NCI-H460 (cell line): ENCODE results near the gene EEF2K. TPM values are rescaled to one million over a fixed set of nuclear protein-coding genes. Genes with fewer than 3 reads are reported as not detected.
"Not testable (repeated sequence)": the region's sequence is repeated elsewhere in the genome, so short reads cannot be mapped to it uniquely, and the experiment has no call there.

ENCODE experiments used
- DNase-seq: peaks from one replicate; pipeline ENCODE4 v3.0.0-alpha.2; 2016; ENCODE audit warnings: low read depth; ENCODE audit errors: extremely low read depth
- total RNA-seq: library from RNA; depleted of rRNA; stranded (reverse); fragments of >200 nt; shearing (Covaris generic); gene quantifications from 2 replicates; pipeline ENCODE4 v1.2.3, GENCODE V29; 2014

The EEF2K gene
- total RNA-seq, 1 experiment from 2014 or later, result 15.9 TPM

DNA sequence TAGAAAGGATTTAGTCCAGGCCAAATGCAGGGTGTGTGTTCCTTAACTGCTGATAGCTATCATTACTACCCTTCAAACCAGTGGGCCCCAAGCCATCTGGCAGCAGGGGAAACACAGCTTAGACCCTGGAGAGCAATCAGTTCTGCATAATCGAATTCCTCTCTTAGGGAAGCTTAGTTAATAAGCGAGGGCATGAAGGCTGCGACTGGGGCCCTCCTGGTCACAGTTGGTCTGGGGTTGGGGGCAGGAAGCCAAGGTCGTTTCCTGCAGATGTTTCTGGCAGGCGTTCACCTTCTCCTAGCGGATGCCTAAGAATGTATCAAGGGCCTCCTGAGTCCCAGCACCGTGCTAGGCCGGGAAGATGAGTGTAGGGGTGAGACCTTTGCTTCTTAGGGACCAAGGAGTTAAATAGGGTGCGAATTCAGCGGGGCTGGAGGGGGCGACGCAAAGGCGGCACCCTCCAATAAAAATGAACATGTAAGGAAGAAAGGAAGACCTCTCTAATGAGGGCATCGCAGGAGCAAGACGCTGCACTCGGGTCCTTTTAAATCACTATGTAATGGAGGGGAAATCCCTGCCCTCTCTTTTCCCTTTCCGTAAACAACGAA is 16.5 kb upstream of the EEF2K start:
- DNase-seq, result no peak

DNA sequence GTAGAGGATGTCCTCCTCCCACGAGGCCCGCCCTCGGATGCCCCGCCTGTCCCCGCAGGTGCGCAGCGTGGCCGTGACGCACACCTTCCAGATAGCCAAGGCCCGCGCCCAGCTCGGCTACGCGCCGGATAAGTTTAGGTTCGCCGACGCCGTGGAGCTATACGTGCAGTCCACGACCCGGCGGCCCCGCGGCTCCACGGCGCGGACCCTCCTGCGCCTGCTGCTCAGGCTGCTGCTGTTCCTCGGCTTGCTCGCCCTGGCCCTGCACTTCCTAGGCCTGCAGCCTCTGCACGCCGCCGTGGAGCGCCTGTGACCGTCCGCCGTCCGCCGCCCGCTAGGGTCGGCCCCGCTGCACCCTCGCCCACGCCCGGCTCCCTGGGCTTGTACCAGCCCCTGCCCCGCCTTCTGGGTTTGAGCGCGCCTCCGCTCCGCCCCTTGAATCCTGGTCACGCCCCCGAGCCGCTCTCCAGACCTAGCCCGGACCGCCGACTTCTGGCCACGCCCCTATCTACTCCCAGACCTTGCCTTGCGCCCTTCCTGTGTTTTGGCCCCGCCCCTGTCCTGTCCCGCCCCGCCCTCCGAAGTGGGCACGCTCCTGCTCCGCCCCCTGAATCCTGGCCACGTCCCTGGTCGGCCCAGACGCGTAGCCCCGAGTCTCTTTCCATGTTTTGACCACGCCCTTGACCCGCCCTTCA is 15.8 kb upstream of the EEF2K start:
- no peak for DNase-seq

DNA sequence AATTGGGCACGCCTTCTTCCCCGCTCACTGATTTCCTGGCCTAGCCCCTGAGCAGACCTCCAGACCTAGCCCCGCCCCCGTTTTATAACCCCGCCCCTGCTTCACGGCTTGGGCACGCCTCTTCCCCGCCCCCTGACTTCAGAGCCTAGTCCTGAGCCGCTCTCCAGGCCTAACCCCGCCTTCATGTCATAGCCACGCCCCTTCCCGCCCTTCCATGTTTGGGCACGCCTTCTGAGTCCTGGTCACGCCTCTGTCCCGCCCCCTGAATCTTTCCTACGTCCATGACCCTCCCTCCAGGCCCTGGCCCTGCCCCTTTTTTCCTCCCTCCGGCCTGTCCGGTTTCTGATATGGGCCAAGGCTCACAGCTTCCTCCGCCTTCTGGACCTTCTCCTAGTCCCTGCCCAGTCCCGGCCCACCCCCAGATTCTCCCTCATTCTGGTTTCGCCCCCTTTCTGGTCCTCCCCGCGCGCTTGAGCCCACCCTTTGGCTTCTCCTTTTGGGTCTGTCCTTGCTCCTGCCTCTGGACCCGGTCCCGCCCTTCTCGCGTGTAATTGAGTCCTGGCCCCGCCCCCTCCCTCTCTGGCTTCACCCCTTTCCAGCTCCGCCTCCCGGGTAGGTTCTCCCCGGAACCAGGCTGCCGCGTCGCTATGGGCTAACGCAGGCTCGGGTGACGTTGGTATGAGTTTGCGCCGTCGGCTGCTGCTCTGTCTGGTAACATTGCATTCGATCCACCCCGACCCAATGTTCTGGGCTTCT is 15.1 kb upstream of the EEF2K start:
- DNase-seq, result peak; percentile 100

DNA sequence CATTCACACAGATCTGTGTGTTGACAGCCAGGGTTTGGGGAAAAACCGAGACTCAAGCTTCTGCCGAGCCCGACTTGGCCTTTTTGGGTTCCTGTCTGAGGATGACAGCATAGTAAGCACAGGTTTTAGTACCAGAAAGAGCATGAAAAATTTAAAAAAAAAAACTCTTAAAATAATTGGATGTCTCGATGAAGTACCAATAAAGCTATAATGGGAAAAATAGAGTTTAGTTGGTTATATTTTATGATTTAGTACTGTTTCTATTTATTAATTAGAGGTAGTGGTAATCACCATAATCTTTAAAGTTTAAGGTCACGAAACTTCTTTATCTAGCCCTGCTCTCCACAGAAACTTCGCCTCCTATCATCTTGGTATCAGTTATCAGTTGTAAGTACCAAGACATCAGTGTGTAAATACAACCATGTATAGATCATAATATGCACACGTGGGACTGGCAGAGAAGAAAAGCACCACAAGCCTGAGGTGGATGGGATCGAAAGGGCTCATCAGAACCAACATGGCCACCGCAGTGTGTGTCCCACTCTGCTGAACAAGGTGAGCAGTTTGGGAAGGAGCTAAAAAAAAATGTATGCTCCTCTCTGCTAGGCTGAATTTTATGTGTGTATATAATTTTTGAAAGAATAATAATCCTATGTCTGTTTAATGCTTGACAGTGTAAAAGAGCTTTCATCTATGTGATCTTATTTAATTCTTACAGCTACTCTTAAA is 14.4 kb upstream of the EEF2K start:
- no peak for DNase-seq

DNA sequence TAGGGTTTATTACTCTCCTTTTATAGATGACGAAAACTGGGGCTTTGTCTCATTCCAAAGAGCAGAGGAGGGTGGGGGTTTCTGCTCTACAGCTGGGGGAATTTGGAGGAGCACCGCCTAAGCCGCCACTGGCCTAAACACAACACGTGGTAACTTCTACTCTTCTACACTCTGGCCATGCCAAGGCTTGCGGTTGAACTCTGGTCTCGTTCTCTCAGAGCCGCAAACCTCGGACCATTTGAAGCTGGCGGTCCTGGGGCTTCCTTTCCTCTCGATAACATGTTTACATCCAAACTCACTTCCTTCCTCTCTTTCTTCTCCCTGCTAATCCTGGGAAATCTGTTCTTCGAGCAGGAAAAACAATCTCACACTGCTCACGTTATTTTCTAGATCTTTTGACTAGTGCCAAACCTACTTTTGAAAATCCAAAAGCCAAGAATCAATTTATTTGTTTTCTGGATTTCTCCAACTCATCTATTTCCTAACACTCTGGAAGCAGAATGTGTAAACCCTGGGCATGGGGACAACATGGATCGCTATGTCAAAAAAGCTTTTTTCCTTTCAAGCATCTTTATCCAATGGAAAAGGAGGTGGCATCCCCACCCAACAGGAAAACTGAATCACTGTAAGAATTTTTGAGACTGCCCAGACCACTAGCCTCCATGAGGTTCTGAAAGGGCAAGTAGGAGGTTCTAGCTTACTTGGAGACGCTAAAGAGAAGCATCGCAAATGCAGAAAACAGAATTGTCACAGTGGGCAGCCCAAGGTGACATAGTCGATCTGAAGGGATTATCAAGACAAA is 13.6 kb upstream of the EEF2K start:
- DNase-seq, result no peak

DNA sequence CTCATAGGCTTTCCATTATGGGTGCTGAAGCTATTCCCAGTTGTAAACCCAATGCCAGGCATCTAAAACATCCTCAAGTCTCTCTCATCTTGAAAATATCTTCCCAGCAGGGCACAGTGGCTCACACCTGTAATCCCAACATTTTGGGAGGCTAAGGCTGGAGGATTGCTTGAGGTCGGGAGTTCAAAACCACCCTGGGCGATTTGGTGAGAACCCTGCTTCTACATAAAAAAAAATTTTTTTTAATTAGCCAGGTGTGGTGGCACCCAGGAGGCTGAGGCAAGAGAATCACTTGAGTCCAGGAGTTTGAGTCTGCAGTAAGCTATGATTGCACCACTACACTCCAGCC is 13.0 kb upstream of the EEF2K start:
- DNase-seq, result no peak

DNA sequence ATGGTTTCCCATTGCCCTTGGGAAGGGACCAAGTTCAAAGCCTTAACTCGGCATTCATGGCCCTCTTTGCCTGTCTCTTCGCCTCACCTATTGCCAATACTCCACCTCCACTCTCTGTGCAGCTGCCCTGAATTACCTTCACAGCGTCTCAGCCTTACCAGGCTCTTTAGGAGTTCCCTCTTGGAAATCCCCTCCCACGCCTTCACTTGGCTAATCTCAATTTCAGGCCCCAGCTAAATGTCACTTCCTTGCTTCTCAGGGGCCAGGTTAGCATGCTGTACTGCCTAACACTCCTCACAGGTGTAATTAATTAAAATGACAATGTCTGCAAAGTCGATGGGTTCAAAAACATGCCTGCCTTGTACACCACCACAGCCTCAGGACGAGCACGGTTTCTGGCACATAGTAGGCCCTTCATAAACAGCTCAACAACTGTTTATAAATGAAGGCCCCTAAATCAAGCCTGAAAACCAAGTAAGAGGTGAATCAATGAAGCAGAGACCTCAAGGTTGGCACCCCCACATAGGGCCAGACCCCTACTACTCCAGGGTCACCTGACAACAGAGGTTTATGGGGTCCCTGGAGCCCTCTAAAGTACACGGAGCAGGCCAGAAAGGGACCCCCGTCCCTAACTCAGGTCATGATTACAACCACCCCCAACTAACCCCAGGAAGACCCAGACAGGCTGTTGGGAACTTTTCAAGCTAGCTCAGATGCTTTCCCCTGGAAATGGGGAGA is 11.2 kb upstream of the EEF2K start:
- no peak for DNase-seq

DNA sequence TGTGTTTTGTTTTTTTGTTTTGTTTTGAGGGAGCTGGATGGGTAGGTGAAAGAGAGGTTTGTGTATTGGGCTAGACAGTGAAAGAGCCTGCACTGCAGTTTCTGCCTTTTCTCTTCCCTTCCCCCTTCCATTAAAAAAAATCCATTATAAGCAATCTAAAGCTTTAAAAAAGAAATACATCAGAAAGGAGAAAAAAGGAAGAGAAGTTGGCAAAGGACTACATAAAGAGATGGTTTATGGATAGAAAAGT is 10.7 kb upstream of the EEF2K start:
- no peak for DNase-seq

DNA sequence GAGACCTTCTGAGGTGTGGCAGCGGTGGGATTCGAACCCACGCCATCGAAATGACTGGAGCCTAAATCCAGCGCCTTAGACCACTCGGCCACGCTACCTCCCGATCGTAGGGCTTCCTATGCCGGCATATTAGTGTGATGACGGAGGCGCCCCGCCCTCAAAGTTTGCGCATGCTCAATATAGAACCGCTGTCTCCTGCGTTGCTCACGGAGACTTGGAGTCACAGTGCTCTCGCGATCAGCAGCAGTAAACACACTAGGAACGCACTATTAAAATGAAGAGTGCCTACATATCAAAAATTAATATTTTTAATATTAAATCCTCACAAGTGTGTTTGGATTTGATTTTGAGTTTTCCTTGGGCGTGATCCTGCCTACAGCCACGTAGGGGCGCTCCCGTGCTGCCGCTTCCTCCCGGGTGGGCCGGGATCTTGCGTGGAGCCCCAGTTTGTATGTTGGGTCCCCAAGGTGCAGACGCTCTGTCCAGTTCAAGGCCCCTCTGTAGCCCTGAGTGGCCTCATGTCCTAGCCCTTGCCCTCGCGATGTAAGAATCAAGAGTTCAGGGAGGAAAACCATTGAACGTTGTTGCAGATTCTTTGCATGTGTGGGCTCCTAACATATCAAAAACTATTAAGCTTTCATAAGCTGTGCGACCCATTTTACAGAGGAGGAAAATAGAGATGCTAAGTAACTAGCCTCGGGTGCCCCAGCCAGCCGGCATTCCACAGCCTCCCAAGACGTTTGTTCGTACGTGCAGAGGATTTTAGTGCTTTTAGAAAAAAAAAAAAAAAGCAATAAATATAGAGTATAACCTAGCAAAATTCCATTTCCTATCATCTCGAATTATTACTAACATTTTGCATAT is 10.2 kb upstream of the EEF2K start:
- DNase-seq, result peak; percentile 90

DNA sequence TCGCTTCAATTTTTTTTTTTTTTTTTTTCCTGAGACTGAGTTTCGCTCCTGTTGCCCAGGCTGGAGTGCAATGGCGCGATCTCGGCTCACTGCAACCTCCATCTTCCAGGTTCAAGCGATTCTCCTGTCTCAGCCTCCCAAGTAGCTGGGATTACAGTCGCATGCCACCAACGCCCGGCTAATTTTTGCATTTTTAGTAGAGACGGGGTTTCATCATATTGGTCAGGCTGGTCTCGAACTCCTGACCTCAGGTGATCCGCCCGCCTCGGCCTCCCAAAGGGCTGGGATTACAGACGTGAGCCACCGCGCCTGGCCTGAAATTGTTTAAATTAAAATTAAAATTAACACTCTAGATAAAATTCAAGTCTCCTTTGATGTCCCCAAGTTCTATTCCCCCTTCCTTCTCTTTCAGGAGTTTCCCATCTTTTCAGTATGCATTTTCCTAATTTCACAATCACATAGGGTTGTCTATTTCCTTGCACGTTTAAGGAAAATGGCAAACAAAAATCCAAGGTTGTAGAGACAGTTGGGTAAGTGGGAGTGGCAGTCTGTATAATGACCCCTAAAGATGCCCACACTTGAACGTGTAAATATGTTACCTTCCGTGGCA is 9.4 kb upstream of the EEF2K start:
- not testable (repeated sequence) for DNase-seq

DNA sequence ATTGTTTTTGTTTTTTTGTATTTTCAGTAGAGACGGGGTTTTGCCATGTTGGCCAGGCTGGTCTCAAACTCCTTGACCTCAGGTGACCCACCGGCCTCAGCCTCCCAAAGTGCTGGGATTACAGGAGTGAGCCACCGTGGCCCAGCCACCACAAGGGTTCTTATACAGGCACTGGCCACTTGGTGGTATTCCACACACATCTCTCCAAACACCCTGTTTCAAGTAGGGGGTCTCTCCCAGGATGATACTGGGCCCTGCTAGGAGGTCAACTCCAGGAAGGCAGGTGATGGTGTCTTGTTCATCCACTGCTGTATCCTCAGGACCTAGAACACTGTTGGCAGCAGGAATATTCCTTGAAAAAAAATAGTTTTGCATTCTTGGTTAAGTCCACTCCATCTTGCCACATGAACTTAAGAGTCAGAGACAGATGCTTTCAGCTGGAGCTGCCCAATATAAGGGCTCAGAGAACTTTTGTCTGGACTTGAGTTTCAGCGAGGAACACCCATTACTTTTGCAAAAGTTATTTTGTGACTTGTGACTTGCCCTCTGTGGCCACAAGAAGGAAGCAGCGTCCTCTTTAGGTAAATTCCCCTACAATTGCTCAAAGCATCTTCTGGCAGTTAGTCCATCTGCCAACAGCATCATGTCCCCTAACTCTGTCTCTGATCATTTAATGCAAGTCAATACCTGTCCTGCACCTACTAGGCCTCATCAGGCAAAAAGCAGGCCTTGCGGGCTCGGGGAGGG is 7.4 kb upstream of the EEF2K start:
- DNase-seq, result no peak

DNA sequence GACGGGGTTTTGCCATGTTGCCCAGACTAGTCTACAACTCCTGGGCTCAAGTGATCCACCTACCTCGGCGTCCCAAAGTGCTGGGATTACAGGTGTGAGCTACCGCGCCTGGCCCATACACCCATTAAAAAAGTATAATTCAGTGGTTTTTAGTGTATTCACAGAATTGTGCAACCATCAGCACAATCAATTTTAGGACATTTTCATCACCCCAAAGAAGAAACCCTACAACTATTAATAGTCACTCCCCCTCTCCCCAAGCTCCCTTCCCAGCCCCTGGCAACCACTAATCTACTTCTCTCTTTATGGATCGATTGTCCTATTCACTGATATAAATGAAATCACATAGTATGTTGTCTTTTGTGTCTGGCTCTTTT is 3.8 kb upstream of the EEF2K start:
- no peak for DNase-seq

DNA sequence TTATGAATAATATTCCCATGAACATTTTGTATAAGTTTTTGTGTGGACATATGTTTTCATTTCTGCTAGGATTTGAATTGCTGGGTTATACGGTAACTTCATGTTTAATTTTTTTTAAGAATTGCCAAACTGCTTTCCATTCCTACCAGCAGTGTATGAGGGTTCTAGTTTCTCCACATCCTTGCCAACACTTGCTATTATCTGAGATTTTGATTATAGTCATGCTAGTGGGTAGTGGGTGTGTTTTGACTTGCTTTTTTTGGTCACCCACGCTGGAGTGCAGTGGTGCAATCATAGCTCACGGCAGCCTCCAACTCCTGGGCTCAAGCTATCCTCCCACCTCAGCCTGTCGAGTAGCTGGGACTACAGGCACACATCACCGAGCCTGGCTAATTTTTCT is 3.0 kb upstream of the EEF2K start:
- DNase-seq, result no peak

DNA sequence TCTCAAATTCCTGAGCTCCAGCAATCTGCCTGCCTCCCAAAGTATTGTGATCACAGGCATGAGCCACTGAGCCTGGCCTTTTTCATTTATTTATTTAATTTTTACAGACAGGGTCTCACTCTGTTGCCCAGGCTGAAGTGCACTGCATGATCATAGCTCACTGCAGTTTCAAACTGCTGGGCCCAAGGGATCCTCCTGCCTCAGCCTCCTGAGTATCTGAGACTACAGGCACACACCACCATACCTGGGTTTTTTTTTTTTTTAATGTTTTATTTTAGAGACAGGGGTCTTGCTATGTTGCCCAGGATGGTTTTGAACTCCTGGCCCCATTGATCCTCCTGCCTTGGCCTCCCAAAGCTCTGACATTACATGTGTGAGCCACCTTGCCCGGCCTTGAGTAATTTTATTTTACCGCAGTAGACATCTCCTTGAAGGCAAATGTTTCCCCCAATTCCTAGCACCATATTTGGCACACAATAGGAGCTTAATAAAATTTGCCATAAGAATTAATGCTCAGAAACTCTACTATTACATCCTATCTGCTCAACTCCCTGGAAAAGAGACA is 1.9 kb upstream of the EEF2K start:
- no peak for DNase-seq

DNA sequence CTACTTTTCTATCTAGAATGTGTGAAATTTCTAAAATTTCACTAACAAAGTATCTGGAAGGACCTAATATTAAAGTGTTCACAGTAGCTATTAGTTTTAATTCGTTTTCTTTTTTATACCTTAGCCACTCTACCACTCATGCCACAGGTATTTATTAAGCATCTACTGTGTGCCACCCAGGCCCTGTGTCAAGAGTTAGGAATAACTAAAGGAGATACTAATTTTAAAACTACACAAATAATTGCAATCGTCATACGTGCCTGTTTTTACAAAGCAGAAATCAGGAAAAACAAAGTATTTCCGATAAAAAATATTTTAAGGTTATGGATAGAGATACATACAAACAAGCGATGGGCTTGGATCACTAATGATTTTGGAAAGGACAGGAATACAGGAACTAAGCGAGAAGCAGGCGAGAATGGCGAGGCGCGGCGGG is 483 bp upstream of the EEF2K start:
- no peak for DNase-seq

DNA sequence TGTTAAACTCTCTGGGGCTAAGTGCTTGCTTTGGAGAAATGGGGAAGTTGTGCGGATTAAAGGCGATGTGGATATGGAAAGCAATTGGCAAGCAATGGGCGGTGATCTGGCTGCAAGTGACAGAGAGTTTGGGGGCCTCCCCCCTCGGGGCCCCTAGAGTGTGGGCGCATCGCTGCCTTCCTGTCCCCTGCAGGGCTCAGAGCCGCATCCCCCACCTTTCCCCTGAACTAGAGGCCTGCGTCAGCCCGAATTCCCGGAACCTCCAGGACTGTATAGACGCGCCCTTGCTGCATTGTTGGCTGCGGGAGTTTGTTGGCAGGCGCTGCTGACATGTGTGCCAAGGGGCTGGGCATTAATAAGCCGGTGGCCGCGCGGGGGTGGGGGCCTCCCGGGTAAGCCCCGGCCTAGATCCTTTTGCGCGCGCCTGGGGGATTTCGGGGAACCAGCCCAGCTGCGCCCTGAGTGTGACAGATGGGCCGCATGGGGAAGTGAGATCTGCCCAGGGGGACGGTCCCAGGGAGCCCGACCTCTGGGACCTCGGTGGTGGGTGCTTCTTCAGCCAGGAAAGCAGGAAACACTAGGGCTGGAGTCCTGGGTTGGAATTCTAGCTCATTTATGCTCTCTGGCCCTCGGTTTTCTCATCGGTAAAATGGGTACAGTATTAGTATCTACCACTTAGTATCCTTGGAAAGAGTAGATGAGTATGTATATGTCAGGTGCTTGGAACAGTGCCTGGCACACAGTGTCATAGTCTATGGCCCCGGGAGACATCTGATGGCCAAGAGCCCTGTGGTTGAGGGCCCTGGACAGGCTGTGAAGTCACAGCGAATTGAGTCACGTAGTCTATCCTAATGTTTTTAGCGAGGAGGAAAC is 1.0 kb downstream of the EEF2K start:
- no peak for DNase-seq
